GM12892 (cell line): ENCODE data around the gene AKT1S1.

ENCODE experiments used
- DNase-seq: peaks from one replicate; pipeline ENCODE4 v3.0.0; 2011; ENCODE audit not compliant: insufficient read length
- FAIRE-seq: peaks from 2 replicates; lab custom pipeline; 2011; peaks lifted over from hg19 to GRCh38; lab: Jason Lieb, UNC
- POLR2A ChIP-seq: IDR thresholded peaks from 2 replicates; pipeline ENCODE4 v1.6.1; 2011; ENCODE audit warnings: low read depth, low read length, control low read depth
- POLR2AphosphoS5 ChIP-seq: IDR thresholded peaks from 2 replicates; pipeline ENCODE4 v1.6.1; 2011; ENCODE audit warnings: low read depth, low read length, control low read depth
- TAF1 ChIP-seq: IDR thresholded peaks from 2 replicates; pipeline ENCODE4 v1.6.1; 2011; ENCODE audit warnings: low read depth, mild to moderate bottlenecking, control low read depth, low read length, borderline replicate concordance

Gene AKT1S1

DNA sequence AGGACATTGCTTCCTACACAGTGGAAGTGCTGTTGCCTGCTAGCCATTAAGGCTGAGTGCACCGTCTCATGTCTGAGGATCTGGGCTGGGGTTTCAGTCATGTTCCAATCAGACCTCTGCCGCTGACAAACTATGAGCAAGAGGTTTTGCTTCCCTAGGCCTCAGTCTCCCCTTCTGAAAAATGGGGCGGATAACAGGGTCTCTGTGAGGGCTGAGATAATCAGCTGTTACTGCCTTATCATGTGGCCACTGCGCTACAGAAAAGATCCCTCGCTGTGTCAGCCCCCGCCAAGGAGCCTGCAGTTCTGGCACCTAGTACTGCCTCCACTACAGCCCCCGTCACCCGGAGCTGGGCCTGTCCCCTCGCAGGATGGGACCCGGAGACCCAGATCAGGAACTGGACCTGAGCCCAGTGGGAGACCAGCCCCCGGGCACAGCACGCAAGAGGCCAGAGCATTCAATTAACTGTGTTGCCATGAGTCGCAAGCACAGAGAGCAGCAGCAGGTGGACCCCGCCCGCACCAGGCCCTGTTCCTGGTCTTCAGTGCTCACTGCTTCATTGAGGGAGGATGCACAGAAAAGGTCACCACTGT, 6.8 kb downstream of the AKT1S1 start:
- TF ChIP-seq POLR2A, result no peak
- TF ChIP-seq POLR2AphosphoS5, result no peak
- no peak for TF ChIP-seq TAF1
- peak; percentile 56 for FAIRE-seq
- DNase-seq, result no peak

- TF ChIP-seq TAF1, result no peak
- peak; percentile 49; the same call in 1 of the 2 replicates for TF ChIP-seq POLR2AphosphoS5
- peak; percentile 34; the same call in 1 of the 2 replicates for TF ChIP-seq POLR2A
- peak; percentile 82 for DNase-seq
- FAIRE-seq, result peak; percentile 98
These were observed 7.5 kb downstream of the AKT1S1 start for GRCh38 chr19:49869484-49870308.

GRCh38 chr19:49869009-49869483, 8.1 kb downstream of the AKT1S1 start:
- no peak for FAIRE-seq
- TF ChIP-seq POLR2A (no peak), POLR2AphosphoS5 (no peak), TAF1 (no peak)
- peak; percentile 44 for DNase-seq

- DNase-seq (peak; percentile 96), FAIRE-seq (peak; percentile 98)
- TF ChIP-seq TAF1 (peak; percentile 42; the same call in 1 of the 2 replicates), POLR2A (peak; percentile 87), POLR2AphosphoS5 (peak; percentile 84)
These were observed 10.0 kb downstream of the AKT1S1 start, which contains the start of gene PNKP for GRCh38 chr19:49866933-49867782. Gene PNKP, minus strand, starts transcription at chr19:49867576. Its CDS starts 372 bp downstream, at chr19:49867204.

- TF ChIP-seq TAF1, result no peak
- no peak for TF ChIP-seq POLR2AphosphoS5
- TF ChIP-seq POLR2A, result no peak
- FAIRE-seq (peak; percentile 24), DNase-seq (no peak)
These were observed 12.3 kb downstream of the AKT1S1 start for GRCh38 chr19:49864890-49865289.

DNA sequence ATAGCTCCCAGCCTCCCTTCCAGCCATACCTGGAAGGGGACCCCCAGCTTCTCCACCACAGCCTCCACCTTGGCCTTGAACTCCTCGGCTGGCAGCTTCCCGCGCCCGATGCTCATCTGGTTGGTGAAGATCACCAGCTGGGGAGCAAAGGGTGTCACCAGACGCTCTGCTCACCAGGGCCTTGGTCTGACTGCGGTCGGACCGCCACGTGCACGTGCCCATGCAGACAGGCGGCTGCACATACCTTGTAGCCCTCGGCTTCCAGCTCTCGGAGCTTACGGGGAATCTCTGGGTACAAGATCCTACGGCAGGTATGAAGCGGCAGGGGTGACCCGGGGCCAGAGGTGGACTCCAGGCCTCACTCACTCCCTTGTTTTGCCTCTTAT, 13.2 kb downstream of the AKT1S1 start:
- no peak for FAIRE-seq
- no peak for DNase-seq
- no peak for TF ChIP-seq TAF1
- no peak for TF ChIP-seq POLR2A
- TF ChIP-seq POLR2AphosphoS5, result no peak

GRCh38 chr19:49863254-49863934, 13.8 kb downstream of the AKT1S1 start:
- TF ChIP-seq POLR2A, result no peak
- no peak for TF ChIP-seq TAF1
- no peak for TF ChIP-seq POLR2AphosphoS5
- DNase-seq, result no peak
- FAIRE-seq, result no peak

DNA sequence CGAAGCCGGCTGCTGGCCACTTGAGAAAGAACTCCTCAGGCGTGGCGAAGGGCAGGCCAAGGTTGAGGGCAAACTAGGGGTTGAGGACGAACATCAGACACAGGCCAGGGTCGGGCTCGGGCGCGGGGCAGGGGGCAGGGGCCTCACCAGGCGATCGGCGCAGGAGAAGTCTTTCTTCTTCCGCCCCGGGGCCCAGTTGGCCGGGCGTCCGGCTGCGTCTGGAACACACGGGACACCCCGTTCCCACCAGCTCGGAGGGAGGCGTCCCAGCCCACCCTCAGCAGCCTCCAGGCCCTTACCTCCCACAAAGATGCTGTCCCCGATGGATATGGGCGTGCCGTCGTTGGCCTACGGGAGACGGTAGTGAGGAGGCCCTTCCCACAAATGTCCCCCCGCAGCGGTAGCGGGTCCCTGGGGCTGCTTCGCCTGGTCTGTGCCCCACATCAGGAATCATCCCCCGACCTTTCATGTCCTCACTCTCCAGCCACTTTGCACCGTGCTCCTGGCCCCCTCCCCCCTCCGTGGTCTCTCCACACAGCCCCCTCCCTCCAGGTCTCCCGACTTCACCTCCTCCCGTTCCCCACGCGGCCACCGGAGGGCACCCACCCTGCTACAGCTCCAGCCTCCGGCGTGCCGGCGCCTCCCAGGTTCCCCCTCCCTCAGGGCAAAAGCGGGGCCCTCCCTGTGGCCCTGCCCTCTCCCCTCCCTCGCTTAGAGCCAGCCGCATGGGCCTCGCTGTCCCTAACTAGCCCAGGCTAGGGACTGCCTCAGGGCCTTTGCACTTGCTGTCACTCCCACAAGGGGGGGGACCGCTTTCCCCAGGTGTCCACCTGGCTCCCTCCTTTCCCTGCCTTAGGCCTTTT, 14.5 kb downstream of the AKT1S1 start:
- DNase-seq (no peak), FAIRE-seq (no peak)
- TF ChIP-seq POLR2AphosphoS5, result no peak
- no peak for TF ChIP-seq TAF1
- TF ChIP-seq POLR2A, result no peak

DNA sequence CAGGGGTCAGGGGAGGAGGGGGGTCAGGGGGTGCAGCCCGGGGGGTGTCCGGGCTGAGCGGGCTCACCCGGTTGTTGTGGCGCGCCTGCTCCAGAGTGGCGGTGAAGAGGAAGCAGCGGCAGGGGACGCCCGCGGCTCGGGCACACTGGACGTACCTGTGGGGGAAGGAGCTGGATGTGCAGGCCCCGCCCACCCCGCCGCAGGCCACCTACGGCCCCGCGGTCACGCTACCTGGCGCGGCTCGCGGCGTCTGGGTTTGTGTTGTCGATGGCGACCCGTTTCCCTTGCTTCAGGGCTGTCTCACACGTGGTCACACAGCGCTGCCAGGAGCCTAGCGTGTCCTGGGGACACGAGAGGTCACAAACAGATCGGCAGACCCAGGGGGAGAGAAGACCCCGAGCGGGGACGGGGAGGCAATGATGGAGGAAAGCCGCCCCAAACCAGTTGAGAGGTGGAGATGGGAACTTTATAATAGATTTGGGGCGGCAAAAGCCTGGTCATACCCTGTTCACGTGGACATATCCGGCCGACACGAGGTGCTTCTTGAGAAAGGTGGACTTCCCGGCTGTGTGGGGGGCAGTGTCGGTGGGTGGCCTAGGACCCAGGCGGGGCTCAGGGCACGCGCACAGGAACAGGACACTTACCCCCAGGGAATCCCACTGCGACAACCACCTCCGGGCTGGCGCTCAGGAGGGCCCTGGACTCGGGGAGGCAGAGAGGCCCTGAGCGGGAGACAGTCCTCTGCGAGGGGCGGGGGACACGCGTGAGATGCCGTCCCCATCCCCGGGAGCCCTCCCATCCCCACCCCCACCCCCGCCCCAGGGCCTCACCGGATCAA, 15.4 kb downstream of the AKT1S1 start:
- TF ChIP-seq POLR2AphosphoS5 (no peak), TAF1 (no peak), POLR2A (no peak)
- FAIRE-seq (no peak), DNase-seq (no peak)
